ENCODE measurements around the gene OPN5.
"Not testable (repeated sequence)": the region's sequence is repeated elsewhere in the genome, so short reads cannot be mapped to it uniquely, and the experiment has no call there.

Gene OPN5

GRCh38 chr6:47741807-47742206, 40.0 kb upstream of the OPN5 start:
- TF ChIP-seq CTCF (IDR thresholded peaks at IDR 0.05; ENCODE audit: borderline replicate concordance, insufficient read depth, low read depth, low read length), result no peak
- H3K4me3 ChIP-seq (ENCODE audit: low read depth, low read length), result no peak overlapping the region

GRCh38 chr6:47743744-47744143, 38.1 kb upstream of the OPN5 start:
- no peak for TF ChIP-seq CTCF (IDR thresholded peaks at IDR 0.05; ENCODE audit: borderline replicate concordance, insufficient read depth, low read depth, low read length)
- H3K4me3 ChIP-seq (ENCODE audit: low read depth, low read length), result no peak overlapping the region

GRCh38 chr6:47745269-47745668, 36.6 kb upstream of the OPN5 start:
- not testable (repeated sequence) for H3K4me3 ChIP-seq (ENCODE audit: low read depth, low read length)

- H3K4me3 ChIP-seq (ENCODE audit: low read depth, low read length), result no peak overlapping the region
- TF ChIP-seq CTCF (IDR thresholded peaks at IDR 0.05; ENCODE audit: borderline replicate concordance, insufficient read depth, low read depth, low read length), result no peak
Measured at GRCh38 chr6:47749757-47750156, 32.1 kb upstream of the OPN5 start.

GRCh38 chr6:47752801-47753200, 29.0 kb upstream of the OPN5 start:
- H3K4me3 ChIP-seq (ENCODE audit: low read depth, low read length), result no peak overlapping the region
- TF ChIP-seq CTCF (IDR thresholded peaks at IDR 0.05; ENCODE audit: borderline replicate concordance, insufficient read depth, low read depth, low read length), result no peak

GRCh38 chr6:47759364-47759763, 22.5 kb upstream of the OPN5 start:
- no peak for TF ChIP-seq CTCF (IDR thresholded peaks at IDR 0.05; ENCODE audit: borderline replicate concordance, insufficient read depth, low read depth, low read length)

GRCh38 chr6:47762502-47762901, 19.3 kb upstream of the OPN5 start:
- no peak for TF ChIP-seq CTCF (IDR thresholded peaks at IDR 0.05; ENCODE audit: borderline replicate concordance, insufficient read depth, low read depth, low read length)
- no peak overlapping the region for H3K4me3 ChIP-seq (ENCODE audit: low read depth, low read length)

More at GRCh38 chr6:47759364-47759763, 22.5 kb upstream of the OPN5 start:
- no peak overlapping the region for H3K4me3 ChIP-seq (ENCODE audit: low read depth, low read length)

- no peak for TF ChIP-seq CTCF (IDR thresholded peaks at IDR 0.05; ENCODE audit: borderline replicate concordance, insufficient read depth, low read depth, low read length)
- no peak overlapping the region for H3K4me3 ChIP-seq (ENCODE audit: low read depth, low read length)
Measured at GRCh38 chr6:47766445-47766844, 15.4 kb upstream of the OPN5 start.

All from GM12875 (cell line).